Endometrium (tissue), 2 donors: Measurements from ENCODE around the gene BCAS4.

Experiments used
- FAIRE-seq: peaks from 2 replicates; lab custom pipeline; 2012; peaks lifted over from hg19 to GRCh38; lab: Jason Lieb, UNC
- donor health status: control.
- donor health status: control.

Gene BCAS4

DNA sequence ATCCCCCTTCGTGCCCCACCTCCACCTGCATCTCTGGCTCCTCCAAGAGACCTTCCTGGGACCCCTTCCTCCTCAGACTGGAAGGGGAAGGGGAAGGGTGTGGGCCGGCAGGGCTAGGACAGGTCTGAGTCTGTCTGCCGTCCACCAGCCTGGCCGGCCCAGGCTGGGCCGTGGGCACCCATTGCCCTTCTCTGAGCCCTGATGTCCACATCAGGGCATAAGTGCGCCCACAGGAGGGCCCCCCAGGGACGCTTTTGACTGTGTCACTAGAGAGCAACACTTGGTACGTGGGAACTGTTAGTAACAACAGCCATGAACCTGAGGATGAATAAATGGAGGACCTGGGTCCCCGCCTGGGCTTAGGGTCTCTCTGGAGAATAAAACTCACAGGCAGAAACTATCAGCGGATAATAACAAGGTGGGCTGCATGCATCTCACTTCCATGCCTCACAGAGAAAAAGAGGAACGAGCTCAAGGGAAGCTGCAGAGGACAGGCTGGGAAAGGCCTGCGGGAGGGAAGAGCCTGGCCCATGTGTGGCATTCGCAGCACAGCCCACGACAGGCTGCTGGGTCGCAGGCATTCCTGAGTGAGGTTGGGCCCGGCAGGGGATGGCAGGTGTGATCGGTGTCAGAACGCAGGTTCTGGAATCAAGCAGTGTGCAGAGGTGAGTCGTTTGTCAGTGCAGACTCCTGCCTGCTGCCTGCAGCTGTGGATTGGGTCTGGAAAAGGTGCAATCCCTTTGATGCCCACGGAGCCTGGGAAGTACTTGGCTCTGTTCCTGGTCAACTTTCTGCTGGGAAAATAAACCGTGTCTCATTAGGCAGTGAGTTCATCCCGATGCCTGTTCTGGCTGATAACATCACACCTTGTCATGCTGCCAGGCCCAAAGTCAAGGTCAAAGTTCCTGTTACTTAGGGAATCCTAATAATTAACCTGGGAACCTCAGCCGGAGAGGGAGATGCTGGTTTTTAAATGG, 60.9 kb downstream of the BCAS4 start:
- FAIRE-seq = no peak

DNA sequence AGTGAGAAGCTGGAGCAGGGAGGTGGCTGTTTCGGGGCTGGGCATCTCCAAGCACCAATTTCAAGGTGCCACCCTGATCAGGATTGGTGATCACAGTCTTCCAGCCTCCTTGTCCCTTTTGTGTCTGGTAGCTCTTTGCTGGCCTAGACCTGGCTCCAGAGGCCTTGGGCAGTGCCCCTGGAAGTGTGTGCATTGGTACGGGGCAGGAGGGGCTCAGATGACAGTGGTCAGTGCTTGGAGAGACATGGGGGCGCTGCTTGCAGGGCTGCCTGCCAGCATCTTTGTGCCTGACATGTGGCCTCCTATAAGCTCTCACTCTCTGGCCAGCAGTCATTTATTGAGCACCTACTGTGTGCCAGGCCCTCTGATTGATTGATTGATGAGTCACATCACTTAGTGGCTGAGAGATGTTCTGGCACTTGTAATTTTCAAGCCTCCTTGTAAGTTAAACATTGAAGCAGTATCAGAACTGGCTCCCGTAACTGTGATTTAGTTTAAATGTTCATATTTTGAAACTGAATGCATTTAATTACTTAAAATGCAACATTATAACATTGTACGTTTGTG, 61.7 kb downstream of the BCAS4 start:
- FAIRE-seq = no peak

DNA sequence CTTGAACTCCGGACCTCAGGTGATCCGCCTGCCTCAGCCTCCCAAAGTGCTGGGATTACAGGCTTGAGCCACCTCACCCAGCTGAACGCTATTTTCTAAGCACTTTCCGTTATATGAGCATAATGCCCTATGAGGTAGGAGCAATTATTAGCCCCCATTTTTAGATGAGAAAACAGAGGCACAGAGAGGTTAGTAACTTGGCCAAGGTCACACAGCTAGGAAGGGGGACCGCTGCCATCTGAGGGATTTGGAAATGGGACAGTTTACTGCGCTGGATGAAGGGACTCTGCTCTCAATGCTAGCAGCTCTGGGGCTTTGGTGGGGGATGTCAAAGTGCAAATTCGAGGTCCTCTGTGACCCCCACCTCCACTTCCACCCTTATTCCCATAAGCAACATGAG, 62.5 kb downstream of the BCAS4 start:
- no peak for FAIRE-seq

DNA sequence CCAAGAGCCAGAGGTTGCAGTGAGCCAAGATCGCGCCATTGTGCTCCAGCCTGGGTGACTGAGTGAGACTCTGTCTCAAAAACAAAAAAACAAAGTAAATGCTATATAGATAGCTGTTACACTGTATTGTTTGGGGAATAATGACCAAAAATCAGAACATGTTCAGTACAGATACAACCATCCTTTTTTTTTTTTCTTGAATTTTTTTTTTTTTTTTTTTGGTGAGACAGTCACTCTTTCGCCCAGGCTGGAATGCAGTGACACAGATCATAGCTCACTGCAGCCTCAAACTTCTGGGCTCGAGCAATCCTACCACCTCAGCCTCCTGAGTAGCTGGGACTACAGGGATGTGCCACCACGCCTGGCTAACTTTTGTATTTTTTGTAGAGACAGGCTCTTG, 63.7 kb downstream of the BCAS4 start:
- no peak for FAIRE-seq

DNA sequence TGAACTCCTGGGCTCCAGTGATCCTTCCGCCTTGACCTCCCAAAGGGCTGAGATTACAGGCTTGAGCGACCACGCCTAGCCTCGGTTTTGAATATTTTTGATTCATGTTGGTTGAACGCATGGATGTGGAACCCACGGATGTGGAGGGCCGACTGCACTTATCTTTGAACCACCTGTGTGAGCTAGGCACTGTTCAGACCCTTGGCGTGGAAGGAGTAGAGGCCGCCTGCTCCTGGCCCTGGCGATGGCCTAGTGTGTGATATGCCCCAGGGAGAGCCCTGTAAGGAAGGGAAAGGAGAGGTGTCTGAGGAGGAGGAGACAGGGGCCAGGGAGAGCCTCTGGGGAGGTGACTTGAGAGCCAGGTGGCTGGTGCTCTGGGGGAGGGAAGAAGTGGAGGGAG, 64.3 kb downstream of the BCAS4 start:
- no peak for FAIRE-seq

DNA sequence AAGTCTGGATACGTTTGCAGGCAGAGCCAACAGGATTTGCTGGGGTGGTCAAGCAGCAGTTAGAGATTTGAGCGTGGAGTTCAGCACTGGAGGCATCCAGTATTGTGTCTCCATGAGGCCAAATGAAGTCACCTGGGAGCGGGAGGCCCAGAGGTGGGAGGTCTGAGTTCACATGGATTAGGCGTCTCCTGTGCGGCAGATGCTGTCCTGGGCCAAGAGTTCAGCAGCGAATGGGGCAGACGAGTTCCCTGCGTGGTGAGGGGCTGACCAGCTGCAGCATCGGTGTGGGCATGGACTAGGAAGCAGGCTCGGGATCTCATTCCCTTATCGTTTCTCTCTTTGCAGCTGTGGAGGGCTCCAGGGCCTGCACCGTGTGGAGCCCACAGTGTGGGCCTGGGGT, 66.2 kb downstream of the BCAS4 start:
- FAIRE-seq = no peak

DNA sequence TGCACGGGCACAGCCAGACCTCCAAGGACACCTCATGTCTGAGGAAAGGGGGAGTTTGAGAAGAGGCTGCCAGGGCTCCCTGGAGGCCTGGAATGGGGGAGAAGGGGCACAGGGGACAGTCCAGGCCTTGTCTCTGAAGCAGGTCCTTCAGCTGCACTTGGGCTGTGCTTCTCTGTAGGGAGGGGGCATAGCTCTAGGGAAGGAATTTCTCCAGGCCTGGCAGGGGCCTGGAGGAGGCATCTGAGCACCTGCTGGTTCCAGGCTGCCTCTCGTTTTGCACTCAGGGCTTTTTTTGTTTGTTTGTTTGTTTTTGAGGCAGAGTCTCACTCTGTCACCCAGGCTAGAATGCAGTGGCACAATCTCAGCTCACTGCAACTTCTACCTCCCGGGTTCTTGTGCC, 67.7 kb downstream of the BCAS4 start:
- FAIRE-seq = no peak

DNA sequence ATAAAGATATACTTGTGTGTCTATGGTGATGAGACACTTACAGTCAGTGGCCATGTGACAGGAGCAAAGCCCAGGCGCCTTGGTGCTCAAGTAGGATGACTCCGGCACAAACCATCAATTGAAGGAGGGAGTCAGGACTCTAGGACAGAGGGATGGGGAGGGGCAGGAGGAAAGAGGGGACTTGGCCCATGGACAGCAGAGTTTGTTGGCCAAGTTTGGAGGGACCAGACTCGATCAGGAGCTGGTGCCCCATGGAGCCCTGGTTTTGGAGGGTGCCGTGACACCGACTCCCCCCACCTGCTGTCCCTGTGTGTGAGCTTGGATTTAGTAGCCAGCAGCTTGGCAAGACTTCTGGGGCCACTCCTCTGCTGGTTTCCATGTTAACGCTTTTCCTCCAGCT, 70.3 kb downstream of the BCAS4 start:
- no peak for FAIRE-seq

DNA sequence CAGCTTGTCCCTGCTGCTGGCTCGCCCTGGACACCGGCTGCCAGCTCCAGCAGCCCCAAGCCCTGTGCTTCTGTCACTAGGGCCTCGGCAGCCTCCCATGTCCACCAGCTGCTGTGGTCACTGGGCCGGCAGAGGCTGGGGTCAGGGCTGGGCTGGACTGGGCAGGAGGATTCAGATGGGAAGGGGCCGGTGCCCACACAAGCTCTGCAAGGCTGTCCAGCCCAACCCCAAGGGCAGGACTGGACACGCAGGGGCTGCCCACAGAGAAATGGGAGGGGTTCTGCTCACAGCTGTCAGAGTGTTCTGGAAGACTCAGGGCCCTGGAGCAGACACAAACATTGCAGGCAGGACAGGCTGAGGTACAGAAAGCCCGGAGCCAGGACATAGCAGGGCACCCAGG, 70.7 kb downstream of the BCAS4 start:
- FAIRE-seq = no peak

DNA sequence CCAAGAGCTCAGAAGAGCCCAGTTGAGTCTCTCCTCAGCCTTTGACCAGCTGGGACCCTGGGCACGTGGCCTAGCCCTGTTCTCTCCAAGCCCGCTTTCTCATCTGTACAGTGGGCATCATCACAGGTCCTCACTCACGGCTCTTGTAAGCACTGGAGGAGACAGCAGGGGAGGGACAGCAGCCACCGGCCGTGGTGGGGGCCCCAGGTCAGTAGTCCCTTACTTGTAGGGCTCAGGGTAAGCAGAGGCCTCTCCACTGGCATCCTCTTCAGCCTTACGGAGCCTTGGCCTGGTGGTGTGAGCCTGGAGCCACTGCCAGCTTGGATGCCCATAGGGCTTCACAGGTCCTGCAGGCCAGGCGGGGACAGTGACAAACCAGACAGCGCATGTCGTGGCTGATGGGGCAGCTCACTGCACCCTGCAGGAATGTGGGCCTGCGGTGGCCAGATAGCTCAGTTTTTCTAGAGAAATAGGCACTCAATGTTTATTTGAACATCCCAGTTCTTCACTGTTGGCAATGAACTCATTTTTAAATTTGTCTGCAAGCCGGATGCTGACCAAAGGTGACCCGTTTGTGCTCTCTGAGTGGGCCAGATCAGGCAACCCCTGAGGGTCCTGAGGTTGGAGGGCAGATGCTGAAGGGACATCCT, 71.3 kb downstream of the BCAS4 start:
- FAIRE-seq = no peak

DNA sequence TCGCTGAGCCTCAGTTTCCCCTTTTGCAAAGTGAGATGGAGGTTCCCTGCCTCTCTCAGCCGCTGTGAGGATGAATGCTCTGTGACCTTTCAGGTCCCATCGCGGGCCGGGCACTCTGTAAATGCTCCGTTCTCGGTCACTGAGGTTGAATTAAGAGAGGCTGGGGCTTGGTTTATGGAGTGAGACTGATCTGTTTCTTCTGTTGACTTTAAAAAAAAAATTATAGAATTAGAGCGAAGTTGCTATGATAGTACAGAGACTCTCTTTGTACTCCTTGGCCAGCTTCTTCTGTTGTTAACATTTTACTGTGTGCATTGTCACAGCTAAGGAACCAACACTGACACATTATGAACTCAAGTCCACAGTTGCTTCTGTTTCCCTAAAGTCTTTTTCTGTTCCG, 72.0 kb downstream of the BCAS4 start:
- no peak for FAIRE-seq

DNA sequence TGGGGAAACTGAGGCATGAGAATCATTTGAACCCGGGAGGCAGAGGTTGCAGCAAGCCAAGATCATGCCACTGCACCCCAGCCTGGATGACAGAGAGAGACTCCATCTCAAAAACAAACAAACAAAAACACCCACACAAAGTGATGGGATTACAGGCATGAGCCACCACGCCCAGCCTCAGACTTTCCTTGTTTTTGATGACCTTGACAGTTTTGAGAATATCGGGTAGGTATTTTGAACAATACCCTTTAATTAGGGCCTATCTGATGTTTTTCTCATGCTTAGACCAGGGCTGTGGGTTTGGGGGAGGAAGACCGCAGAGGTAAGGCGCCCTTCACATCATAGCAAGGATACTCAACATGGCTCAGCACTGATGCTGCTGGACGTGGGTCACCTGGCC, 72.9 kb downstream of the BCAS4 start:
- FAIRE-seq = no peak

DNA sequence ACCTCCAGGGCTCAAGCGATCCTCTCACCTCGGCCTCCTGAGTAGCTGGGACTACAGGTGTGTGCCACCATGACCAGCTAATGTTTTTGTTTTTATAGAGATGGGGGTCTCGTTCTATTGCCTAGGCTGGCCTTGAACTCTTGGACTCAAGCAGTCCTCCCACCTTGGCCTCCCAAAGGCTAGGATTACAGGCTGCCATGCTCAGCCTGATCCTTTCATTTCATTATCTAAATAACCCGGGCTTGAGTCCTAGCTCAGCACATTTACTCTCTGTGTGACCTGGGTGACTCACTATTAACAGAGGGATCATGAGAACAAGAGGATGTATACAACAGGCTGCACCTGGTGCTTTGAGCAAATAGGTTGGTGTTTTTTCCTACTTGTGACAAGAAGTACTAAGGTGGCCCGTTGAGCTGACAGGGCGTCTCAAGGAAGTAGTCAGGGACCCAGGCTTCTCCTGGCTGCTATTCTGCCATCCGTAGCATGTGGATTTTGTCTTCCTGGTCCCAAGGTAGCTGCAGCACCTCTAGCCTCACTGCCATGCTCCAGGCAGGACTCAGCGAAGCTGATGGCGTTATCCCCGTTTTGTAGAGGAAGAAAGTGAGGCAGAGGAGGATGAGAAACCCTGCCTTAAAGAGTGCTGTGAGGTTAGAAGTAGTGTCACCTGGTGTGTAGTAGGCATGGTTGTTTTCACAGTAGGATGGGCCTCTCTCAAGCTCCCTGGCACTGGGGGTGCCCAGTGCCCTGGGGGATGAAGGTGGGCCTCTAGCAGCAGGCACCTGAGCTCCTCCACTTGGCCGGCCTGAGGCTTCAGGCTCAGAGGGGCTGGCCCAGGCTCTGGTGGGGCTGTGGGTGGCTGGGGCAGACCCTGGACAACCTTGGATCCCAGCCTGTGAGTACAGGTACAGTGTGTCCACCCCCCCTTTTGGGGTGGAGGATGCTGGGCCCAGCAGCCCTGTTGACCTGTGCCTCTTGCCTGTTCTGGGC, 73.9 kb downstream of the BCAS4 start:
- FAIRE-seq = no peak

DNA sequence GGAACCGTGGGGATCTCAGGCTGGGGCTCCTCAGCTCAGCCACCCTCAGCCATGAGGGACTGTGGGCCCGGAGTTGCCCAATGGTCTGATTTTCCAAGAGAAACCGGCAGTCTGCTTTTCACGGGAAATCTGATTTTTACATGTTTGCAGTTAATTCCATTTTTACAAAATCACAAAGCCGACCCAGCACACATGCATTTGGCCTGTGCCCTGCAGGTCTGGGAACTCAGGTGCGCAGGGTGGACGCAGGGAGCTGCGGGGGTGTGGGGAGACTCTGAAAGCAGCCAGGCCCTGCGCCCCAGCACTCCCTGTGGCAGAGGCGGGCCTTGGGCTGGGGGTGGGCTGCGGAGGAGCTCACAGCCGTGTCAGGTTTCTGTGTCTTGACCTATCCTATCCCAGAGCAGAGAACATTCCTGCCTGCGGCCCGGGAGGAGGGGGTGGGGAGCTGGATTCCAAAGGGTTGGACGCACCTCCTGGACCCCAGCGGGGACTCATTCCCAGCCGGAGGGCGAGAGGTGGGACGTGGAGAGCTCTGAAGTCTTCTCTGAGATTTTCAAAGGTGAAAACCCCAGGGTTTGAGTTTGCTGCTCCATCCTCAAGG, 75.8 kb downstream of the BCAS4 start:
- FAIRE-seq = no peak

DNA sequence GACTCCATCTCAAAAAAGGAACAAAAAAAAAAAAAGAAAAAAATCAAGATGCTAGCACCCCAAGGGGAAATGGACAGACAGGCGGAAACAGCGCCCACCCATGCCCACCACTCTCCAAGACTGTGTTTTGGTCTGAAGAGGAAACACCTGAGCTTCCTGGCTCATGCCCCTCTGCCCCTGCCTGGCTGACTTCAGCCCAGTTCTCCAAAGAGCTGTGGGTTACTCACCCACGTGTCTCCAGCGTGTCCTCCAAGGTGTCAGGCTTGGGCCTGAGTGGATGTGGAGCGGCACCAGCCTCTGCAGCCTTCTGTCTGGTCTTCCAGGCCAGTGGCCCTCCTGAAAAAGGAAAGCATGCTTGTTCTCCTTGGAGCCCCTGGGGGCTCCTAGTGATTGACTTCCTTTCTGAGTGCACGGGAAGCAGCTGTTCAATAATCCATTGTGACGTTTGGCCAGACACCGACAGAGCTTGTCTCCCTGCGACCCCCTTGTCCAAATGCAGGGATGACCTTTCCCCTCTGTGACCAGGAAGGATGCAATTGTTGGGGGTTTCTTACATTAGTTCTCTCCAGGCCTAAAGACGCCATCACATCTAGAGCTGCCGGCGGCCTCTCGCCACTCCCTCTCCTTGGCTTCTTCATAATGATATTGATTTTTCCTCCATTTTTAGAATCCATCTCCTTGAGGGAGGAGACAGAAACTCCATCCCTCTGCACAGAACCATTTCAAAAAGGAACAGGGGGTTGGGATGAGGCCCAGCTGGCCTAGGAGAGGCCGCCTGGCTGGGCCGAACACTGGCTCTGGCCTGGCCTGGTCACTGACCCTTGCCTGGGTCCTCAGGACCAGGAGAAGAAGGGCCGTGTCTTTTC, 77.9 kb downstream of the BCAS4 start:
- no peak for FAIRE-seq

DNA sequence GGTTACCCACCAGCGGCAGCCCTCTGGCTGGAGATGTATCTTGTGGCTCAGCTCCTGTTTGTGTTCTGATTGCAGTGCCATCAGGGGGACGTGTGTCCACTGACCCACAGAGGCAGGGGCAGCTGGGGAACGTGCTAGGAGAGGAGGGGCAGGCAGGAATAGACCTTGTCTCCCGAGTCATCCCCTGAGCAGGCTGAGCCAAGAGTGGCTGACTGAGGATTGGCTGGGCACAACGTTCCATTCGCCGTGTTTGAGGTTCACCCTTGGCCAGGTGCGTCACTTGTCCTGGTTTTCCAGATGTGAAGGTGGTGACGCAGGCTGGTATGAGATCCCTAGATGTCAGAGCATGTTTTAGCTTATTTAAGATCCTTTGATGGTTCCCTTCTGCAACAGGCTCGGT, 78.7 kb downstream of the BCAS4 start:
- no peak for FAIRE-seq

DNA sequence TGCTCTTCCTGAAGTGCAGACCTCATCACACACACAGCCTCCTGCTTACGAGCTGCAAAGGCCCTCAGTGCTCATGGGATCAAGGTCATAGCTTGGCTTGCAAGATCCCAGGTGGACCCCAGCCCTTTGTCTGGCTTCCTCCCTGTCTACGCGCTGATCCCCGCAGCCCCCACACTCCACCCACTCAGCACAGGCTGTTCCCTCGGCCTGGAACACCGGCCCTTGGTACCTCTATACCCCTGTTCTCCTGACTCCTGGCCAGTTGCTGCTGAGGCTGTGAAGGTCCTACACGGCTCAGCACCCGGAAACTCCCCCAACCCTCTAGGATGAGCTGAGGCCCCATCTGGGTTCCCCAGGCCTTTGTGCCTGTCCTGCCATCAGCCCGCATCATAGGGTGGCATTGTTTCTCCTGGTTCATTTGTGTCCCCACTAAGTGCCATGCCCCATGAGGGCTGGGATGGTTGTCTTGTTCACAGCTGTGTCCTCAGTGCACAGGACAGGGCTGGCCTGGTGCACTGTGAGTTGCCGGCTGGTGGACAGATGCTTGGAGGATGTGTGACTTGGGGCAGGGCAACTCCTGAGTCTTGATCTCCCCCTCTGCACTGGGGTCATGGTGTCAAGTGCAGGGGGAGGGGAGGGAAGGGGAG, 79.4 kb downstream of the BCAS4 start:
- no peak for FAIRE-seq

DNA sequence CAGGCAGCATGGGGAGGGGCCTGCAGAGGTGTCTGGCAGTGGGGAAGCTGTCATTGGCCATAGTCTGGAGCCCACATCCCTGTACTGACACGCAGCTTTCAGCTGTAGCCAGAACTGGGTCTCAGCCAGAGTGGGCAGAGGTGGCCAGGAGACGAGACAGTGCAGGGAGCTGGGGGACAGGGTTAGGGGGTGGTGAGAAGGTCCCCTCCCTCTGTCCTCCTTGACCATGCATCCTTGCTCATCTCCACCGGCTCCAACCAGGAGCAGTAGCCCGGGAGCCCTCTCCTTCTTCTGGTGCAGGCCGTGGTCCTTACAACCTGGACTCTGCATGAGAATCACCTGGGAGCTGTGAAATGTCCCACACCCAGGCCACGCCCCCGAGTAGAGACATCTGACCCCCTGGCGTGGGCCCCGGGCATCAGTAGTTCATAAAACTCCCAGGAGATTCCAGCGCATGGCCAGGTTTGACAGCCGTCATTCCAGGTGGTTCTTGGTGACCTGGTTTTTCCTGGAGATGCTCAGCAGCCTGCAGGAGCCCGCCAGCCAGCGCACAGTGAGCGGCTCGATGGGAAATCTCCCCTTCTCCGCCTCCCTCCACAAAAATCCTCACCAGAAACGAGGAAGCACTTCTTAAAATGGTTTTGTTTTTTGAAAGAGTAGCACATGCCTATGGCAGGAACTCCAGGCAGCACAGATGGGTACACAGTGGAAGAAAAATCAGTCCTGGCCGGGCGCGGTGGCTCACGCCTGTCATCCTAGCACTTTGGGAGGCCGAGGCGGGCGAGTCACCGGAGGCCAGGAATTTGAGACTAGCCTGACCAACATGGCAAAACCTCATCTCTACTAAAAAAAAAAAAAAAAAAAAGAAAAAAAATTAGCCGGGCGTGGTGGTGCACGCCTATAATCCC, 80.2 kb downstream of the BCAS4 start:
- FAIRE-seq = no peak

DNA sequence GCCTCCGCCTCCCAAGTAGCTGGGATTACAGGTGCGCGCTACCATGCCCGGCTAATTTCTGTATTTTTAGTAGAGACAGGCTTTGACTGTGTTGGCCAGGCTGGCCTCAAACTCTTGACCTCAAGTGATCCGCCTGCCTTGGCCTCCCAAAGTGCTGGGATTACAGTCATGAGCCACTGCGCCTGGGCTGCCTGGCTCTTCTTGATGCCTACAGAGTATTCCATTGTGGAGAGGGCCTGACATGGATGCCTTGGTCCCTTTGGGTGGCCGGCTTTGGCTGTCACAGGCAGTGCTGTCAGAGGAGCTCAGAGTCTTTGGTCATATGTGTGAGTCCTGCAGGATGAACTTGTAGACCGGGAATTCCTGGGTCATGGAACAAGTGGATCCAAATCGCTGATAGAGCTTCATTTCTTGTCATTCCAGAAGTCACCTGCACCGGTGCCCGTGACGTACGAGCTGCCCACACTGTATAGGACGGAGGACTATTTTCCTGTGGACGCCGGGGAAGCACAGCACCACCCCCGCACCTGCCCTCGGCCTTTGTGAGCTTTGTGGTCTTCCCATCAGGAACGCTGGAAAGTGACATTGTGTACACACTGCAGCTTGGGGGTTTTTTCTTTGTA, 81.3 kb downstream of the BCAS4 start:
- FAIRE-seq = no peak
